Measurements from ENCODE around the gene RASEF.
A peak's percentile ranks its signal among the peaks of the same experiment; 100 is the strongest.

The RASEF gene

GRCh38 chr9:83032065-83032625 lies 30.8 kb downstream of the RASEF start:
- no peaks in the 10 kb centered on the region for H3K9me3 ChIP-seq (ENCODE audit: insufficient read depth, low read depth, low read length)
- H4K20me1 ChIP-seq (ENCODE audit: insufficient read depth, low read length, poor library complexity, severe bottlenecking) = no peaks in the 10 kb centered on the region
- no peak overlapping the region for H3K9ac ChIP-seq (ENCODE audit: low read depth, low read length, poor library complexity, severe bottlenecking)
- H3K9me2 ChIP-seq (replicated peaks; ENCODE audit: low read depth, low read length) = no peaks in the 10 kb centered on the region
- no peaks in the 10 kb centered on the region for H3K36me3 ChIP-seq (ENCODE audit: insufficient read depth, low read length)
- no peaks in the 10 kb centered on the region for H3K27me3 ChIP-seq (ENCODE audit: insufficient read depth, low read length, poor library complexity, severe bottlenecking)
- H3K4me3 ChIP-seq (ENCODE audit: low read length, poor library complexity, severe bottlenecking) = no peak overlapping the region
- no peaks in the 10 kb centered on the region for H3F3A ChIP-seq (ENCODE audit: low read depth)
- H3K79me2 ChIP-seq (ENCODE audit: insufficient read depth, low read length) = no peaks in the 10 kb centered on the region
- no peak for TF ChIP-seq EZH2phosphoT487 (IDR thresholded peaks at IDR 0.05; ENCODE audit: borderline replicate concordance)
- TF ChIP-seq, protein P1, sequence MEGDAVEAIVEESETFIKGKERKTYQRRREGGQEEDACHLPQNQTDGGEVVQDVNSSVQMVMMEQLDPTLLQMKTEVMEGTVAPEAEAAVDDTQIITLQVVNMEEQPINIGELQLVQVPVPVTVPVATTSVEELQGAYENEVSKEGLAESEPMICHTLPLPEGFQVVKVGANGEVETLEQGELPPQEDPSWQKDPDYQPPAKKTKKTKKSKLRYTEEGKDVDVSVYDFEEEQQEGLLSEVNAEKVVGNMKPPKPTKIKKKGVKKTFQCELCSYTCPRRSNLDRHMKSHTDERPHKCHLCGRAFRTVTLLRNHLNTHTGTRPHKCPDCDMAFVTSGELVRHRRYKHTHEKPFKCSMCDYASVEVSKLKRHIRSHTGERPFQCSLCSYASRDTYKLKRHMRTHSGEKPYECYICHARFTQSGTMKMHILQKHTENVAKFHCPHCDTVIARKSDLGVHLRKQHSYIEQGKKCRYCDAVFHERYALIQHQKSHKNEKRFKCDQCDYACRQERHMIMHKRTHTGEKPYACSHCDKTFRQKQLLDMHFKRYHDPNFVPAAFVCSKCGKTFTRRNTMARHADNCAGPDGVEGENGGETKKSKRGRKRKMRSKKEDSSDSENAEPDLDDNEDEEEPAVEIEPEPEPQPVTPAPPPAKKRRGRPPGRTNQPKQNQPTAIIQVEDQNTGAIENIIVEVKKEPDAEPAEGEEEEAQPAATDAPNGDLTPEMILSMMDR (conservative IDR thresholded peaks at IDR 0.05; ENCODE audit: low read length) = no peak
- no peak overlapping the region for H3K4me2 ChIP-seq (ENCODE audit: low read depth, low read length, poor library complexity, severe bottlenecking)
- peaks cover 43% of the 10 kb centered on the region for H3K4me1 ChIP-seq (ENCODE audit: insufficient read depth, low read length, poor library complexity, severe bottlenecking)
- no peak overlapping the region for H2AFZ ChIP-seq (ENCODE audit: low read length)

DNA sequence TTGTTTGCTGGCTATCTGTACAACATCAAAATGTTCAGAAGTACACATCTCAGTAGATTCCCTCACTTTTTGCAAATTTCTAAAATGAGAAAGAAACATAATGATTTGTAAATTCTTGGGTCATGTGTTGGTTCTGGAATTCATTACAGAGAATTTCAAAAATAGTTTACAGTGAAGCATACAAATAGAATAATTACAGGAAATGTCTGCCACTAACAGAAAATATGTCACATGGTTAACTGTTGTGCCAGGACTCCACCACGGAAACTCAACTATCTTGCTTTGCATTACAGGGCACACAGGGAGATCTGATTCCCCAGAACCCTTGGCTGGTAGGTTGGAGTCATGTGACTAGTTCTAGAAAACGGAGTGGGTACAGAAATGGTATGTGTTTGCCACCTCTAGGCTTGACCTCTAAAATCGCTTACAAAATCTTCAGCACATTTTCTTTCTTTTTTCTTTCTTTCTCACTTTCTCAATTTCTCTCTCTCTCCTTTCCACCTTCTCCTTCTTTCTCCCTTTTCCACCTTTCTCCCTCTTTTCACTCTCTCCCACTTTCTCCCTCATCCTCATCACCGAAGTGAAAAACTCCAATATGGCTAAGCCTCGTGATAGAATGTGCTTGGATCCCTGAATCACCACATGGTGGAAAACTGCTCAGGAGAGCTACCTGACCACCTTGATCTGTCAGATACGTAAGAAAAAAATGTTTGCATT lies 32.4 kb downstream of the RASEF start:
- Histone ChIP-seq H3K4me2 (ENCODE audit: low read depth, low read length, poor library complexity, severe bottlenecking) (peak overlapping the region; percentile 9), H4K20me1 (ENCODE audit: insufficient read depth, low read length, poor library complexity, severe bottlenecking) (no peaks in the 10 kb centered on the region), H3K9ac (ENCODE audit: low read depth, low read length, poor library complexity, severe bottlenecking) (peak overlapping the region; percentile 14), H3K4me3 (ENCODE audit: low read length, poor library complexity, severe bottlenecking) (peak overlapping the region; percentile 3), H3K9me2 (replicated peaks; ENCODE audit: low read depth, low read length) (no peaks in the 10 kb centered on the region), H3K4me1 (ENCODE audit: insufficient read depth, low read length, poor library complexity, severe bottlenecking) (peaks cover 38% of the 10 kb centered on the region), H3F3A (ENCODE audit: low read depth) (no peaks in the 10 kb centered on the region), H3K36me3 (ENCODE audit: insufficient read depth, low read length) (no peaks in the 10 kb centered on the region), H3K9me3 (ENCODE audit: insufficient read depth, low read depth, low read length) (no peaks in the 10 kb centered on the region), H3K79me2 (ENCODE audit: insufficient read depth, low read length) (no peaks in the 10 kb centered on the region), H3K27me3 (ENCODE audit: insufficient read depth, low read length, poor library complexity, severe bottlenecking) (no peaks in the 10 kb centered on the region), H2AFZ (ENCODE audit: low read length) (peak overlapping the region; percentile 53)
- TF ChIP-seq, protein P1 (conservative IDR thresholded peaks at IDR 0.05; ENCODE audit: low read length) = no peak
- TF ChIP-seq EZH2phosphoT487 (IDR thresholded peaks at IDR 0.05; ENCODE audit: borderline replicate concordance) = no peak

- no peak overlapping the region for H2AFZ ChIP-seq (ENCODE audit: low read length)
- H3K36me3 ChIP-seq (ENCODE audit: insufficient read depth, low read length) = no peaks in the 10 kb centered on the region
- no peak for TF ChIP-seq EZH2phosphoT487 (IDR thresholded peaks at IDR 0.05; ENCODE audit: borderline replicate concordance)
- TF ChIP-seq, protein P1 (conservative IDR thresholded peaks at IDR 0.05; ENCODE audit: low read length) = no peak
- no peaks in the 10 kb centered on the region for H3K27me3 ChIP-seq (ENCODE audit: insufficient read depth, low read length, poor library complexity, severe bottlenecking)
- no peak overlapping the region for H3K4me2 ChIP-seq (ENCODE audit: low read depth, low read length, poor library complexity, severe bottlenecking)
- no peaks in the 10 kb centered on the region for H3K9me2 ChIP-seq (replicated peaks; ENCODE audit: low read depth, low read length)
- no peaks in the 10 kb centered on the region for H3F3A ChIP-seq (ENCODE audit: low read depth)
- peaks cover 31% of the 10 kb centered on the region for H3K4me1 ChIP-seq (ENCODE audit: insufficient read depth, low read length, poor library complexity, severe bottlenecking)
- no peak overlapping the region for H3K4me3 ChIP-seq (ENCODE audit: low read length, poor library complexity, severe bottlenecking)
- H3K9ac ChIP-seq (ENCODE audit: low read depth, low read length, poor library complexity, severe bottlenecking) = no peak overlapping the region
- no peaks in the 10 kb centered on the region for H4K20me1 ChIP-seq (ENCODE audit: insufficient read depth, low read length, poor library complexity, severe bottlenecking)
- no peaks in the 10 kb centered on the region for H3K79me2 ChIP-seq (ENCODE audit: insufficient read depth, low read length)
- no peaks in the 10 kb centered on the region for H3K9me3 ChIP-seq (ENCODE audit: insufficient read depth, low read depth, low read length)
Observed at GRCh38 chr9:83029531-83030137, 33.3 kb downstream of the RASEF start.

Measured in Loucy (cell line).